Measurements from ENCODE around the gene PAPSS2.

- TF ChIP-seq CTCF (conservative IDR thresholded peaks at IDR 0.05; ENCODE audit: low read length): no peak
- TF ChIP-seq EZH2phosphoT487 (IDR thresholded peaks at IDR 0.05; ENCODE audit: borderline replicate concordance, low read depth, low read length): no peak
These were observed 65.1 kb downstream of the PAPSS2 start for GRCh38 chr10:87724789-87725188.
